Measurements from ENCODE around the gene RTP5.

DNA sequence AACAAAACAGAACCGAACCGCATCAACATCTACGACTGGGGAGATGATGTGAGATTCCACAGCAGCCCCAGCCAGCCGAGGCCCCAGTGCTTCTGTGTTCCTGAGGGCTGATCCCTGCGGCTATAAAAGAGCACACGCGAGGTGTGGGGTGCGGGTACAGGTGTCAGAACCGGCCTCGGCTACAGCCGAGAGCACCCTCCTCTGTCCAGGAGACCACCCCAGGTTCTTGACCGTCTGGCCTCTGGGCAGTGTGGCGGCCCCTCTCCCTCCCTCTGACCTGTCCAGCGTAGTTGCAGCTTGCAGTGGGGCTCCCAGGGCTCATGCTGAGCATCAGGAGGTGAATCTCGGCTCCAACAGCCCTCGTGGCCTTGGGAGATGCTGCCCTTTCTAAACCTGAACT, 23.7 kb downstream of the RTP5 start:
- TF ChIP-seq, protein P1, sequence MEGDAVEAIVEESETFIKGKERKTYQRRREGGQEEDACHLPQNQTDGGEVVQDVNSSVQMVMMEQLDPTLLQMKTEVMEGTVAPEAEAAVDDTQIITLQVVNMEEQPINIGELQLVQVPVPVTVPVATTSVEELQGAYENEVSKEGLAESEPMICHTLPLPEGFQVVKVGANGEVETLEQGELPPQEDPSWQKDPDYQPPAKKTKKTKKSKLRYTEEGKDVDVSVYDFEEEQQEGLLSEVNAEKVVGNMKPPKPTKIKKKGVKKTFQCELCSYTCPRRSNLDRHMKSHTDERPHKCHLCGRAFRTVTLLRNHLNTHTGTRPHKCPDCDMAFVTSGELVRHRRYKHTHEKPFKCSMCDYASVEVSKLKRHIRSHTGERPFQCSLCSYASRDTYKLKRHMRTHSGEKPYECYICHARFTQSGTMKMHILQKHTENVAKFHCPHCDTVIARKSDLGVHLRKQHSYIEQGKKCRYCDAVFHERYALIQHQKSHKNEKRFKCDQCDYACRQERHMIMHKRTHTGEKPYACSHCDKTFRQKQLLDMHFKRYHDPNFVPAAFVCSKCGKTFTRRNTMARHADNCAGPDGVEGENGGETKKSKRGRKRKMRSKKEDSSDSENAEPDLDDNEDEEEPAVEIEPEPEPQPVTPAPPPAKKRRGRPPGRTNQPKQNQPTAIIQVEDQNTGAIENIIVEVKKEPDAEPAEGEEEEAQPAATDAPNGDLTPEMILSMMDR (IDR thresholded peaks at IDR 0.05; ENCODE audit: insufficient read depth, low read depth, low read length), result no peak
- no peak for TF ChIP-seq EZH2 (IDR thresholded peaks at IDR 0.05; ENCODE audit: insufficient read depth, low read length)
